Tibial nerve (tissue), 4 donors: ENCODE data around the gene PLEKHG5. TPM values are rescaled to one million over a fixed set of nuclear protein-coding genes. Genes with fewer than 3 reads are reported as not detected.

Source experiments
- DNase-seq, 2 donors: peaks; one replicate each; pipeline ENCODE4 v3.0.0-alpha.2; 2019; ENCODE audit warnings: low spot score in 2 of 2
- H3K27ac ChIP-seq, 4 donors: fragments of 200-600 bp; sonication (generic) in 3 of 4; one replicate each; pipeline ENCODE4 v1.5.1; 2017 to 2019; ENCODE audit warnings: mild to moderate bottlenecking in 1 of 4
- H3K27me3 ChIP-seq, 2 donors: fragments of 200-600 bp; sonication (generic) in 1 of 2; one replicate each; pipeline versions ENCODE4 v1.5.1 to v1.6.0; 2017 to 2019
- H3K36me3 ChIP-seq, 3 donors: fragments of 200-600 bp; sonication (generic); one replicate each; pipeline ENCODE4 v1.5.1; 2018 to 2019
- H3K4me1 ChIP-seq, 4 donors: fragments of 200-600 bp; sonication (generic) in 3 of 4; one replicate each; pipeline ENCODE4 v1.5.1; 2017 to 2019
- H3K4me3 ChIP-seq, 4 donors: fragments of 200-600 bp; sonication (generic) in 3 of 4; one replicate each; pipeline ENCODE4 v1.5.1; 2017 to 2019; ENCODE audit warnings: mild to moderate bottlenecking in 1 of 4, moderate library complexity in 1 of 4
- H3K9me3 ChIP-seq, 4 donors: fragments of 200-600 bp; sonication (generic) in 3 of 4; one replicate each; pipeline ENCODE4 v1.5.1; 2017 to 2019
- EP300 ChIP-seq, 2 donors: sonication (generic); formaldehyde crosslinking; IDR thresholded peaks; one replicate each; pipeline ENCODE4 v1.6.1; 2017; ENCODE audit warnings: antibody characterized with exemption in 2 of 2, mild to moderate bottlenecking in 1 of 2
- POLR2A ChIP-seq, 2 donors: fragments of 450-650 bp; IDR thresholded peaks; one replicate each; pipeline ENCODE4 v1.6.1; 2017; ENCODE audit warnings: antibody characterized with exemption in 2 of 2, mild to moderate bottlenecking in 2 of 2, moderate library complexity in 2 of 2
- WGBS, 2 donors: methylation state at CpG; one replicate each; pipeline ENCODE4 v1.1.5; 2018; 5-methylcytosine and 5-hydroxymethylcytosine counted together
- total RNA-seq, 4 donors: library from RNA; depleted of rRNA; stranded (reverse); fragments of >200 nt; gene quantifications; one replicate each; pipeline ENCODE4 v1.1.0, GENCODE V29; 2016
- TF ChIP-seq, protein P1 (sequence below), 5 experiments: fragments of 200-600 bp in 3 of 5; fragments of 450-650 bp in 2 of 5; sonication (generic) in 3 of 5; IDR thresholded peaks; one replicate each; pipeline ENCODE4 v1.5.1; 2016 to 2019; ENCODE audit warnings: antibody characterized with exemption in 5 of 5, mild to moderate bottlenecking in 3 of 5, moderate library complexity in 2 of 5

Gene PLEKHG5
- total RNA-seq, 4 donors from 2014 or later, result 25.6 to 40.8 (median 30.8) TPM

- H3K4me3 ChIP-seq, result peak overlapping the region; percentile 36 to 58 (median 46)
- peaks cover 0 to 79% (median 41%) of the 10 kb centered on the region in 4 donors for H3K4me1 ChIP-seq
- peak overlapping the region in 3 of 4 donors; percentile 5 to 89 (median 62) for H3K27ac ChIP-seq
Observed at GRCh38 chr1:6497867-6498575, 6.6 kb upstream of the PLEKHG5 start.

DNA sequence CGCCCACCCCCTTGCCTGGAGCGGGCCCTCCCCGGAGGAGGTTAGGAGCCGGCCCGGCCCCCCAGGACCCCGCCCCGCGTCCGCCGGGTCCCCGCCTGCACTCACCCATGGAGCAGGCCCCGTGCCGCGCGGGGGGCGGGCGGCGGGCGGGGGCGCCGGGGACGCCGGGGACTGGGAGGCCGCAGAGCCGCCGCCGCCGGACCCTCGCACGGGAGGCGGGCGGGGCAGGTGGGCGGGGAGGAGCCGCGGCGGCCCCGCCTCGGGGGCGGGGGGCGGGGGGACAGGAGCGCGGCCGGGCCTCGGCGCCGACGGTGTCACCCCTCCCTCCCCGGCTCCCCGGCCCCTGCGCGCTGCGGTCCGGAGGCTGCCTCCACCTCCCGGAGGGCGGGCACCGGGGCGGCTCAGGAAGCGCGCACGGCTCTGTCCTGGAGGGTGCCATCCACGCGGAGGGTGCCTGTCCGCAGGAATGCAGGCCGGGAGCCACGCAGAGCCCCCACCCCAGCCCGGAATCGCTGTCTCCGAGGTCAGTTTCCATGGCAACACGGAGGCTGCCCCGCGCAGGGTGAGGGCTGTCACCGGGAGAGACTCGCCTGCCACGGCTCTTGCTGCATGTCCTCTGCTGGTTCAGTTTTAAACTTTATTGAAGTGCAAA lies 5.9 kb upstream of the PLEKHG5 start:
- DNase-seq, result no peak
- 0 to 2% methylated on average over 12 to 24 of the region's 74 CpGs for WGBS, 2 donors
- Histone ChIP-seq H3K36me3 (no peaks in the 10 kb centered on the region), H3K27me3 (peaks cover 0 to 24% of the 10 kb centered on the region in 2 donors), H3K4me1 (peaks cover 0 to 72% (median 35%) of the 10 kb centered on the region in 4 donors), H3K27ac (peak overlapping the region in 2 of 4 donors; percentile 62 to 89), H3K4me3 (peak overlapping the region; percentile 36 to 58 (median 46)), H3K9me3 (no peaks in the 10 kb centered on the region)
- no peak for TF ChIP-seq EP300 (IDR thresholded peaks at IDR 0.05)
- TF ChIP-seq, protein P1, sequence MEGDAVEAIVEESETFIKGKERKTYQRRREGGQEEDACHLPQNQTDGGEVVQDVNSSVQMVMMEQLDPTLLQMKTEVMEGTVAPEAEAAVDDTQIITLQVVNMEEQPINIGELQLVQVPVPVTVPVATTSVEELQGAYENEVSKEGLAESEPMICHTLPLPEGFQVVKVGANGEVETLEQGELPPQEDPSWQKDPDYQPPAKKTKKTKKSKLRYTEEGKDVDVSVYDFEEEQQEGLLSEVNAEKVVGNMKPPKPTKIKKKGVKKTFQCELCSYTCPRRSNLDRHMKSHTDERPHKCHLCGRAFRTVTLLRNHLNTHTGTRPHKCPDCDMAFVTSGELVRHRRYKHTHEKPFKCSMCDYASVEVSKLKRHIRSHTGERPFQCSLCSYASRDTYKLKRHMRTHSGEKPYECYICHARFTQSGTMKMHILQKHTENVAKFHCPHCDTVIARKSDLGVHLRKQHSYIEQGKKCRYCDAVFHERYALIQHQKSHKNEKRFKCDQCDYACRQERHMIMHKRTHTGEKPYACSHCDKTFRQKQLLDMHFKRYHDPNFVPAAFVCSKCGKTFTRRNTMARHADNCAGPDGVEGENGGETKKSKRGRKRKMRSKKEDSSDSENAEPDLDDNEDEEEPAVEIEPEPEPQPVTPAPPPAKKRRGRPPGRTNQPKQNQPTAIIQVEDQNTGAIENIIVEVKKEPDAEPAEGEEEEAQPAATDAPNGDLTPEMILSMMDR (IDR thresholded peaks at IDR 0.05), result no peak
- TF ChIP-seq POLR2A (IDR thresholded peaks at IDR 0.05), result no peak

More at GRCh38 chr1:6497867-6498575, 6.6 kb upstream of the PLEKHG5 start:
- Histone ChIP-seq H3K27me3 (peaks cover 0 to 24% of the 10 kb centered on the region in 2 donors), H3K36me3 (no peaks in the 10 kb centered on the region), H3K9me3 (no peaks in the 10 kb centered on the region)
- TF ChIP-seq, protein P1 (IDR thresholded peaks at IDR 0.05), result no peak
- TF ChIP-seq POLR2A (IDR thresholded peaks at IDR 0.05) (no peak), EP300 (IDR thresholded peaks at IDR 0.05) (no peak)
- no peak for DNase-seq
- WGBS, 2 donors, result 53% methylated on average over 17 to 19 of the region's 20 CpGs

- Histone ChIP-seq H3K9me3 (no peaks in the 10 kb centered on the region), H3K4me3 (peak overlapping the region in 3 of 4 donors; percentile 36 to 58 (median 38)), H3K4me1 (peaks cover 0 to 68% (median 30%) of the 10 kb centered on the region in 4 donors), H3K27me3 (peaks cover 0 to 24% of the 10 kb centered on the region in 2 donors), H3K36me3 (no peaks in the 10 kb centered on the region), H3K27ac (peak overlapping the region in 2 of 4 donors; percentile 20 to 89)
- DNase-seq, result no peak
- TF ChIP-seq, protein P1 (IDR thresholded peaks at IDR 0.05), result no peak
- TF ChIP-seq POLR2A (IDR thresholded peaks at IDR 0.05), result no peak
- TF ChIP-seq EP300 (IDR thresholded peaks at IDR 0.05), result no peak
- 1 to 7% methylated on average over 11 to 15 of the region's 21 CpGs for WGBS, 2 donors
Observed at GRCh38 chr1:6496890-6497214, 5.4 kb upstream of the PLEKHG5 start.

DNA sequence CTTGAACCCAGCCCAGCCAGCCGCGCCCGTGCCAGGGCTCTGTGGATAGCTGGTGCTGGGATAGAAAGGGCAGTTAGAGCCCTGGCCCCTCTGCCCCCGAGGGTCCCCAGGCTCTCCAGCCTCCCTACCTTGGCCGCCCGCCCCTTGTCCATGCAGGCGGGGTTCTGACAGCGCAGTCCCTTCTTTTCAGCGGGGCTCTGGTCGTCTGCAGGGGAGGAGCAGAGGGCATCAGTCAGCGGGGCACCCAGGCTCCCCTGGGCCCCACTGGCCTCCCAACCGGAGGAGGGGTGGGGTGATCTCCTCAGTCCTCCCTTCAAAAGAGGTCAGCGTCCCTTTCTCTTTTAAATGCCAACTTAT lies 4.9 kb upstream of the PLEKHG5 start:
- peak overlapping the region in 2 of 4 donors; percentile 20 to 89 for H3K27ac ChIP-seq
- 57% methylated on average over 12 of the region's 13 CpGs; no CpG with 5 or more reads in 1 of the 2 donors for WGBS, 2 donors
- H3K4me3 ChIP-seq, result peak overlapping the region in 1 of 4 donors; percentile 58
- DNase-seq, result no peak
- TF ChIP-seq POLR2A (IDR thresholded peaks at IDR 0.05) (no peak), EP300 (IDR thresholded peaks at IDR 0.05) (no peak)
- TF ChIP-seq, protein P1 (IDR thresholded peaks at IDR 0.05), result no peak
- peaks cover 0 to 24% of the 10 kb centered on the region in 2 donors for H3K27me3 ChIP-seq
- no peaks in the 10 kb centered on the region for H3K9me3 ChIP-seq
- H3K4me1 ChIP-seq, result peaks cover 0 to 68% (median 26%) of the 10 kb centered on the region in 4 donors
- H3K36me3 ChIP-seq, result no peaks in the 10 kb centered on the region
